HG03175 (cell line): ENCODE results near the gene SEC14L5.
"Not testable (repeated sequence)": the region's sequence is repeated elsewhere in the genome, so short reads cannot be mapped to it uniquely, and the experiment has no call there.

Experiments
- ATAC-seq: cut with Tn5 transposase; IDR thresholded peaks from one replicate; pipeline ENCODE4 v1.9.1; 2021; ENCODE audit warnings: mild to moderate bottlenecking, moderate library complexity; ENCODE audit not compliant: unreplicated experiment

Gene SEC14L5

GRCh38 chr16:5032748-5033167, 74.6 kb downstream of the SEC14L5 start:
- ATAC-seq, result no peak

GRCh38 chr16:5033256-5034166, 75.4 kb downstream of the SEC14L5 start, which contains the start of gene NAGPA:
TSS of gene NAGPA (minus strand) at chr16:5033935. CDS start at chr16:5033914, 21 bp downstream.
- ATAC-seq, result peak; percentile 92

DNA sequence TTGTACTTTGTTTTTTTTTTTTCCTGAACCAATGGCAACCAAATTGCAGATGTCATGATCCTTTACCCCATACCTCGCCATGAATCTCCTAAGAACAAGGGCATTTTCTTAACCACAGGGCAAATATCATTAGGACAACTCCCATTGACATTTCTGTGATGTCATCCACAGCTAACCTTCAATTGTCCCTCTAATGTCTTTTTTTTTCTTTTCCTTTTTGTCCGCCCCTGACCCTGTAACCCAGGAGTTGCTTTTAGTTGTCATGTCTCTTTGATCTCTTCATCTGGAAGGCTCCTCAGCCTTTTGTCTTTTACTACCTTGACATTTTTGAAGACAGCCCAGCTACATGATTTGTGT, 76.0 kb downstream of the SEC14L5 start:
- no peak for ATAC-seq

GRCh38 chr16:5035909-5036227, 77.7 kb downstream of the SEC14L5 start:
- ATAC-seq, result no peak

- ATAC-seq, result no peak
These were observed 78.4 kb downstream of the SEC14L5 start for GRCh38 chr16:5036228-5037156.

- no peak for ATAC-seq
These were observed 82.3 kb downstream of the SEC14L5 start for GRCh38 chr16:5040451-5040850.

DNA sequence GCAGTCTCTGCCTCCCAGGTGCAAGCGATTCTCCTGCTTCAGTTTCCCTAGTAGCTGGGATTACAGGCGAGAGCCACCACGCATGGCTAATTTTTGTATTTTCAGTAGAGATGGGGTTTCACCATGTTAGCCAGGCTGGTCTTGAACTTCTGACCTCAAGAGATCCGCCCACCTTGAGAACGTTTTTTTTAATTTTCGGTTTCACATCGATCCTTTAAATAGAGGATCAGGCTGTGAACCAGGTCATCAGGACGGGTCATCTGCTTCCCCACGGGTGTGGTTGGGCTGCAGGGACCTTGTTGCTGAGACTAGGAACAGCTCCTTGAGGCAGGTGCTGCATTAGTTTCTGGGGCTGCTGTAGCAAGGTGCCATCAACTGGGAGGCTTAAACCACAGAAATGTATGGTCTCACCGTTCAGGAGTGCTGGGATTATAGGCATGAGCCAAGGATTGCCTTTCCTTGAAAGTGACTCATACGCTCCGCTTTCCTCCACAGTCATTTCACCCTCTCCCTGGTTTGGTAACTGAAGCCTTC, 83.5 kb downstream of the SEC14L5 start:
- ATAC-seq, result peak; percentile 79

DNA sequence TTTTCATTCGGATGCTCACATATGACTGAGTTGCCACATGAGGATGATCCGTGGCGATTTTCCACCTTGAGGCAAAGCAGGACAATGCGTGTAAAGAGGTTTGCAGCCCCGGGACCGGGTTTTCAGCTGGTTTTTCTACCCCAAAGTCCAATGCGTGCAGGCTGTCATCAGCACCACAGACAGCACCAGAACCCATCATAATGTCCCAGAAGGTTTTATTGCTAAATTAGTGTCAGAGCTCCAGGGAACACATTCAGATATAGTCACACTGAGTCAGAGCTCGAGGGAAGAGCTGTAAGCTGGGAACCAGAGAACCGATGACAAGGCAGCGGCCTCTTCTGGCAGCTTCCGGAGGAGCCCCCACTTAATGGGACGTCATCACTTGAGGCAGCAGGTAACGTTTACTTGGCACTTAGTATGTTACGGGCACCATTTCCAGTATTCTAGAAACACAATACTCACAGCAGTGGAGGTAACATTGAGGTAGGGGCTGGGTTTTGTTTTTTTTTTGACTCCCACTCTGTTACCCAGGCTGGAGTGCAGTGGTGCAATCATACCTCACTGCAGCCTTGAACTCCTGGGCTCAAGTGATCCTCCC, 84.5 kb downstream of the SEC14L5 start:
- ATAC-seq, result no peak

- no peak for ATAC-seq
These were observed 85.9 kb downstream of the SEC14L5 start for GRCh38 chr16:5044011-5044540.

- ATAC-seq, result not testable (repeated sequence)
These were observed 86.5 kb downstream of the SEC14L5 start for GRCh38 chr16:5044581-5044980.

DNA sequence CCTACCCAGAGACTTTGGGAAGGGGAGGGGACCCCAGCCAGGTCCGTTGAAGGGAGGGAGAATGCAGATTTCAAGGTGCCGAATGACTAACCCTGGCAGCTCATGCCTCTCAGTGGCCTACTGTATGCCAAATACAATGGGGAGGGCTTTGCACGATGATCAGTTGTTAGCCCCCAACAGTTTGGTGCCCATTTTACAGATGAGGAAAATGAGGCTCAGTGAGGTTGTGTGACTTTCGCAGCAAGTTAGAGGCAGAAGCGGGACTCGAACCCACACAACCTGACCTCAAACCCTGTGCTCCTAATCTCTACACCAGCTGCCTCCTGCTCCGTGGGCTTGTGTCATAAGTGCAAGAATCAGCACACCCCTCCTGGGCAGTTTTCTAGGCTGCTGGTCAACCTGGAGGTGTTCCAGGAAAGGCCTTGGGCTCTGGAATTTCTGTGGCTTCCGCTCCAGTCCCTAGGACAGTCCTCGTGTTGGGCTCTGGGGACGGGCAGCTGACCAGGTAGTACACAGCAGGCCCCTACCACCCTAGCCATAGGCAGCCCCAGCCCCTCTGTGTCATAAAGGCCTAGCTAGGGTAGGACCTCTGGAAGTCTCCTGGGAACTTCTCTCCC, 87.5 kb downstream of the SEC14L5 start:
- ATAC-seq, result no peak

- no peak for ATAC-seq
These were observed 88.8 kb downstream of the SEC14L5 start for GRCh38 chr16:5046914-5047313.

DNA sequence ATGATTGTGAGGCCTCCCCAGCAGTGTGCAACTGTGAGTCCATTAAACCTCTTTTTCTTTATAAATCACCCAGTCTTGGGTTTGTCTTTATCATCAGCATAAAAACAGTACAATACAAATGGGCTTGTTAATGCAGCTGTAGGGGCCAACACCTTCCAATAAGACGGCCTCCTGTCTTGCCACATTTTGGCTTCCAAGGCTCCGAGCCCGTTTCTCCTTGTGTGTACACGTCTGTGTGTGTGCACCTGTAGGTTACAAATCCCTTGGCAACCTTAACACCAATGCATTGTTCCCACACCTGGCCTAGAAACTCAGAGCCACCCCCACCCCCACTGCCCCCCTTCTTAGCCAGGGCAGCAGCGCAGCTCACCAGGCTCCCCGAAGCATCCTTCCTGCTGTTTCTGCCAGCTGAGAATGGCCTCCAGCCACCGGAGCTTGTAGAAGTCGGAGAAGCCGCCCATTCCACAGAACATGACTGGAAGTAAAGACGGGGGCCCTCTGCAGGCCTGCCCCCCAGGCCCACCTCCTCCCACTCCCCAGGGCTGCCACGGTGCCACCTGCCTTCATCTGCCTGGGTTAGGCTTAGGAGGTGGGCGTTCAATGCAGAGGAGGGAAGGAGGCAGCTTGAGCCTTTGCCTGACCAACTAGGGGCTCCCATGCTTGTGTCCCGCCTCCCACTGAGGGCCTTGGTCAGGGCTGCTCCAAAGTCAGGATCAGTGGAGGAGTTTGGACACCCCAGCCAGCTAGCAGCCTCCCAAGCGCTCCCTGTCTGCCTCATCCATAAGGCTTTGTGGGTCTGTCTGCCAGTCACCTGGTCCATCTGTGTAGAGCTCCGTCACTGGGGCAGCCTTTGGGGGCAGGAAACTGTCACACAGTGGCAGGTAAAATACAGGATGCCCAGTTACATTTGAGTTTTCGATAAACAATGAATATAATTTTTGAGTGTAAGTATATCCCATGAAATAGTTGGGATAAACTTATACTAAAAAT, 97.0 kb downstream of the SEC14L5 start:
- no peak for ATAC-seq

DNA sequence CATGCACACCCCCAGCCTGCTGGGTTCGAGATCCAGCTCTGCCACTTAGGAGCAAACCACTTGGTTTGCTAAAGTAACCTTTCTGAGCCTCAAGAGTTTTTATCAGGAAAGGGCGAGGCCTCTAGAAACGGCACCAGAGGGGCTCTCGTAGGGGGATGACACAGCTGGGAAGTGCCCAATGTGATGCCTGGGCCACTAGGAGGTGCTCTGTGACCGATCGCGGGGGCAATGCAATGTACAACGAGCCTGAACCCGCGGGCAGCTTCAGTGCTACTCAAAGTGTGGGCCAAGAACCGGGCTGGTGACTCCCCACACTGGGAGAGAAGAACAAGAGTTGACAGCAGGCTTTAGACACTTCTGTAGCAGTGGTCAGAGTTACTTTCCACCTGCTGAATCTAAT, 98.2 kb downstream of the SEC14L5 start:
- no peak for ATAC-seq

GRCh38 chr16:5058476-5058875, 100.3 kb downstream of the SEC14L5 start:
- no peak for ATAC-seq

- no peak for ATAC-seq
These were observed 101.4 kb downstream of the SEC14L5 start for GRCh38 chr16:5059386-5060072.

DNA sequence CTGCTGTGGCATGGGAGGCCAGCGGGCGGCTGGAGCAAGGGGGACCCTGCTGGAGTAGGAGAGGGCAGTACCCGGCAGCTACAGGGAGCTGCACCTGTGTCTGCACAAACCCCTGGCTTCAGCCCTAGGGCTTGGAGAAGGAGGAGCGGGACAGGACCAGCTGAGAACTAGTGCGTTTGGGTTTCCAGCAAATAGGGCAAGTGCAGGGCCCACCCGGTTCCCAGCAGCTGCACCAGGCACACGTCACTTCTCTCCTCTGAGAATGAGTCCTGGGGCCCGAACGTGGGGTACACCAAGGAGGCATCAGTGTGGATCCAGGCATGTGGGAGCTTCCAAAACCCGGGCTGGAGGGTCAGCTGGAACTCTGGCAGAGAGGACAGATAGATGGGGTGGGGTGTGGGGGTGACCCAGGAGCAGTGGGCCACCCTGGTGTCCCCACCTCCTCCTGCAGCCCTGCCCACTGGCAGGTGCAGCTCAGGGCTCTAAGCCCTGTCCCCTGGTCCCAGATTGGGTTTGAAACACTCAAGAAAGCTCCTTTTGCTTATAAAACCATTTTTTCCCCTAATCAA, 102.0 kb downstream of the SEC14L5 start:
- no peak for ATAC-seq

DNA sequence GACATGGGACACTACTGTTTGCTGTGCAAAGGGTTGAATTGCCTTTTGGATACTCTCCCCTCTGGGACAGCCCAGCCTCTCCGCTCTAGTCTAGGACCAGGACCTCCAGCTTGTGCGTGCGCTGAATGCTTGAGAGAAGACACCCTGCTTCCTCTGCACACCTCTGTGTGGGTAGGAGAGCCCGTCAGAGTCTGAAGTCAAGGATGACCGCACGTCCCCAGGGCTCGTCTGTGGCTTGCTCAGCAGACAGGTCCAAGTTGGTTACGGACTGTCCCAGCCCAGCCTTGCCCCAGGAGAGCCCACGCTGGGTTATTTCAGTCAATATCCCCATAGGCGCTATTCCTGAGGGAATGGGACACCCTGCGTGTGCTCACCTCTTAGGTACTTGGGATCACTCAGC, 103.9 kb downstream of the SEC14L5 start:
- no peak for ATAC-seq
